Cortex of kidney (tissue), 1 donor: ENCODE data around the gene CEP85.
"Not testable (repeated sequence)": the region's sequence is repeated elsewhere in the genome, so short reads cannot be mapped to it uniquely, and the experiment has no call there.

Experiments used
- DNase-seq: peaks from one replicate; lab custom pipeline; 2025; lab: John Stamatoyannopoulos, UW

Gene CEP85

GRCh38 chr1:26290882-26291261, 56.9 kb downstream of the CEP85 start:
- DNase-seq: no peak

- DNase-seq: no peak
Observed at GRCh38 chr1:26291433-26291832, 57.4 kb downstream of the CEP85 start.

- no peak for DNase-seq
Observed at GRCh38 chr1:26291939-26292338, 57.9 kb downstream of the CEP85 start.

DNA sequence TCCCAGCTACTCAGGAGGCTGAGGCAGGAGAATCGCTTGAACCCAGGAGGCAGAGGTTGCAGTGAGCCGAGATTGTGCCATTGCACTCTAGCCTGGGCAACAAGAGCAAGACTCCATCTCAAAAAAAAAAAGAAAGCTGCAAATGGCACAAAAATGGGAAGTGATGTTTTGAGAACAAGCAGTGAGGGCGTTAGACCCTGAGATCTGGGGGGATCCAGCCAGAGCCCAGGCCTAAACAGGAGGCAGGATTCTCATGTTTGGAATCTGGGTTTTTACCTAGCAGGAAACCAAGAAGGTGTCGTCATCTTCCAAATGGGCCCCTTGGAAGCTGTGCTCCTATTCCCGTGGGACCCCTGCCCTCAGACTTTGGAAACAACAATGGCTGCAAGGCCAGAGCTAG, 58.7 kb downstream of the CEP85 start:
- not testable (repeated sequence) for DNase-seq

DNA sequence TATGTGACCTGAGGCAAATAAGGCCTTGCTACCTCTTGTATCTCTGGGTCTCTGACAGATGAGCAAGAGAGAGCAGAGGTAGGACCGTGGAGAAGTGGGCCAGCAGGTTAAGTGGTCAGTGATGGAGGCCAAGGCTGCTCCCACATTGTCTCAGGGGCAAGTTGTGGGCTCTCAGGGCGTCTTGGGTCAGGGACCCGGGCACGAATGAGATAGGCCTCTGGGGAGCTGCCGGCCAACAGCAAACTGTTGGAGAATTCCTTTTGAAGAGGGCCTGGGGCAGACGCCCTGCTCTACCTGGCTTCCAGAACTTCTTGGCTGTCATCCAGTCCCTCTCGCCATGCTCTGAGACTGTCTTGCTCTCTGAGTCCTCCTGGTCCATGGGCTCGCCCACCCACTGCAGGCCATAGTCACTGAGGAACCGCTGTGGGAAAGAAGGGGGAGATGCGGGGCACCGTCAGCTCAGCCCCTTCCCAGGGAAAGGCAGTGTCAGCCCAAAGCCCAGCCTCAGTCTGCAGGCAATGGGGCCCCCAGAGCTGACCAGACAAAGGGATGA, 60.0 kb downstream of the CEP85 start:
- DNase-seq: no peak

- DNase-seq: no peak
Observed at GRCh38 chr1:26295194-26296138, 61.5 kb downstream of the CEP85 start.

DNA sequence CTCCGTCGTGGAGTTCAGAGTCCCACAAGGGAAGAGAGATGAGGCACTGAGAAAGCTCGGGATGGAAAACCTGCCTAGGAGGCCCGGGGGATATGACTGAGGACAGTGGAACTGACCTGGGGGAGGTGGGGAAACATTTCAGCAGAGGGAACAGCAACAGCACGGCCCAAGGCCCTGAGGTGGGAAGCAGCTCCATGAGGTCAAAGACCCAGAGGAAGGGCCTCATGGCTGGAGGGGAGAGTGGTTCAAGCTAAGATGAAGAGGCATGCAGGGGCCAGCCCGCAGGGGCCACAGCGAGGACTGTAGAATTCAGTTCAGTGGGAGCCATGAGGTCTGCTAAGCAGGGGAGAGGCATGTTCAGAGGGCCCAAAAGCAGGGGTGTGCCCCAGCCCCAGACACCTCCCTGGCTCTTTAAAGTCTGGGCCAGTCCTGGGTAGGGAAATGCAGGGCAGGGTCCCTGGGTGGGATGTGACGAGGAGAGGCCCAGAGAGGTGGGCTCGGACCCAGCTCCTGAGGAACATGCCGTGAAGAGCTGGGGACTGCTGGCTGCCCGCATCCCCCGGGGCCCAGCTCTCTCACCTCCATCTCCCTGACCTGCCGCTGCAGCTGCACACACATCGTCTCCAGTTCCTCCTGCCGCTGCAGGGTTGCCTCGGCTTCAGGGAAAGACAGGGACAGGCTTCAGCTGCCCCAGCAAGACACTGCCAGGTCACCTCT, 62.5 kb downstream of the CEP85 start:
- DNase-seq: no peak

DNA sequence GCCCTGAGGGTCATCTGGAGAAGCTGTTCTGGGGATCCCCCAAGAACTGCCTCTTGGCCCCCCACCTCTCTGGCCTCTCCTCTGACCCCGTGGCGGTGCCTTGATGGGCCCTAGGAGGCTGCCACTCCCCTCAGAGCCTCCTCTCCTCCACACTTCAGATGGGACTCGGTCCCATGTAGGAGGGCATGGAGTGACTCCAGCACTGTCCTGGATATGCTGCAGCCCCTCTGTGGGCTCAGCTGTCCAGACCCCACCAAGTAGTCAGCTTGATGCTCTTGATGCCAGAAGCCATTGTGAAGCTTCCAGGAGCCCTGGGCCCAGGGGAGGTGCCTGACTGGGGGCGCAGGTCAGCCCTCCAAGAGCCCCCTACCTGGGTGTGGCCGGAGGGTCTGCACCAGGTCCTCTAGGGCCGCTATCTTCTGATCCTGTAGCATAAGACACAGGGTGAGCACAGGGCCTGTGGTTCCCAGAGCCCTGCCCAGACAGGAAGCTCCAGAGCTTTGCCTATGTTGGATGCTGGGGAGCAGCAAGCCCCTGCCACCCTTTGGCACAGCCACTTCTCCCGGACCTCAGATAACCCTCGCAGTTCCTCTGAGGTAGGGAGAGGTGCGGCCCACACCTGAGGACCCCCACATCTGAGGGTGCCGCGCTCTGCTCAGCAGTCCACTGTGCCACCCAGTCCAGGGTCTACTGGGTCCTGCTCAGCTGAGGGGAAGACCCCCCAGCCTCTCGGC, 63.2 kb downstream of the CEP85 start:
- no peak for DNase-seq

DNA sequence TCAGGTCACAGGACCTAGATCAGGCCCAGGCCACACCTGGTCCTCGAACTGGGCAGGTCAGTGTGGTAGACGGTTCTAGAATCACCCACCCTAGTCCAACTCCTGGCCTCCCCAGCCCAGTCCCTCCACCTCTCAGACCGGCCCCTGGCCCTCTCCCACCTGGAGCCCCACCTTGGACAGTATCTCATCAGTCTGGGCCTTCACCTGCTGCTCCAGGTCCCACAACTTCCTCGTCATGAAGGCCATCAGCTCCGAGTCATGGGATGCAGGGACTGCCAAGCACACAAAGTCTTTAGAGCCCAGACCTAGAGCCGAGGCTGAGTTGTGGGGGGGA, 63.8 kb downstream of the CEP85 start:
- no peak for DNase-seq

DNA sequence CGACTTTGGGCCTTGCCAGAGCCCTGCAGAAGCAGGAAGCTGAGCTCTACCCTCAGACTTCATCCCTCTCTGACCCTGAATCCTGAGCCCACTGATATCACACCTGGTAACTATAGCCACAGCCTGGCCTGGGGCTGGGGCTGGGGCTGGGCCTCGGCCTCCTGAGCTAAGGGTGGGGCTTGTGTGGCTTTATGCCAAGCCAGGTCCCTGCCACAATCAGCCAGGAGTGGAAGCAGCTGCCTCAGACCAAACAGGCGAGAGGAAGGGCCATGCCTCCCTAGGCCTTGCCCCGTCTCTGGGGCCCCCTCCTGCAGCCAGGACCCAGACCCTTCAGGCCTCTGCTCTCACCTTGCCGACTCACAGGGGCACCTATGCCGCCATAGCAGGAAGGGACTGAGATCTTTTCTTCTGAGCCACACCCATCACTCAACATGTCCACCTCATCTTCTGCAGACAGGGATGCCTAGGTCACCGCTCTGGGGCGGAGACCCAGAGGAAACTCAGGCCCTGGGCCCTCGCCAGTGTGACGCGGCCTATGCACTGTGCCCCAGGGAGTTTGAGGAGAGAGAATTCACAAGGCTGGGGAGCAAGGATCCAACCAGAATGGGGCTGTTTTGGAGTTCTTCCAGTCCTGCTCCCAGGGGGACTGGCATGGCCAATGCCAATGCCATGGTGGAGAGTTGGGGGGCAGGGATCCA, 66.7 kb downstream of the CEP85 start:
- DNase-seq: no peak

DNA sequence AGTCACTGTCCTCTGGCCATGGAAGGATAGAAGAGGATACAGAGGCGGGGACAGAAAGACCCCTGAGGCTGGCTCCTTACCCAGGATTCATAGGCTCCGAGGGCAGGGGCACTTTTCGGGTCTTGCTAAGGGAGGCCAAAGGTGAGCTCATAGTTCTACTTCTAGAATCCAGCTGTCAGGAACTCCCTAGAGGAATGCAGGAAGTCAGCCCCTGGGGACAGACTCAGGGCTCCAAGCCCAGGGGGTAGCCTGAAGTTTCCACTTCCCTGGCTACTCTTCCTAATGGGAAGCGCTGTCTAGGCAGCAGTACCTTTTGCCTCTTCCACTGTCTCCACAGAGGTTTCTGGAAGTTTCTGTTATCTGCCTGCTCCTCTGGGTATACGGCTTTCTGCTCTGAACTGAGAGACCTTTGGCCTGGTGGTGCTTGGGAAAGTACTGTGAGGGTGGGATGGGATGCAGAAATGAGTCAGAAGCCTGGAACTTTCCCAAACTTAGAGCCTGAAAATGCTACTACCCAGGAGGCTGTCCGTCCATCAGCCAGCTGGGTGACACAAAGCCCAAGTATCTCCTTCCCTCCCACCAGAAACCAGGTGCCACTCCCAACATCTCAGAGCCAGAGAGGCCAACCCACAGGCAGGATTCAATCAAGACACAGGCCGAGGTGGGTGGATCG, 68.9 kb downstream of the CEP85 start:
- no peak for DNase-seq

- DNase-seq: no peak
Observed at GRCh38 chr1:26305667-26306289, 71.8 kb downstream of the CEP85 start.

DNA sequence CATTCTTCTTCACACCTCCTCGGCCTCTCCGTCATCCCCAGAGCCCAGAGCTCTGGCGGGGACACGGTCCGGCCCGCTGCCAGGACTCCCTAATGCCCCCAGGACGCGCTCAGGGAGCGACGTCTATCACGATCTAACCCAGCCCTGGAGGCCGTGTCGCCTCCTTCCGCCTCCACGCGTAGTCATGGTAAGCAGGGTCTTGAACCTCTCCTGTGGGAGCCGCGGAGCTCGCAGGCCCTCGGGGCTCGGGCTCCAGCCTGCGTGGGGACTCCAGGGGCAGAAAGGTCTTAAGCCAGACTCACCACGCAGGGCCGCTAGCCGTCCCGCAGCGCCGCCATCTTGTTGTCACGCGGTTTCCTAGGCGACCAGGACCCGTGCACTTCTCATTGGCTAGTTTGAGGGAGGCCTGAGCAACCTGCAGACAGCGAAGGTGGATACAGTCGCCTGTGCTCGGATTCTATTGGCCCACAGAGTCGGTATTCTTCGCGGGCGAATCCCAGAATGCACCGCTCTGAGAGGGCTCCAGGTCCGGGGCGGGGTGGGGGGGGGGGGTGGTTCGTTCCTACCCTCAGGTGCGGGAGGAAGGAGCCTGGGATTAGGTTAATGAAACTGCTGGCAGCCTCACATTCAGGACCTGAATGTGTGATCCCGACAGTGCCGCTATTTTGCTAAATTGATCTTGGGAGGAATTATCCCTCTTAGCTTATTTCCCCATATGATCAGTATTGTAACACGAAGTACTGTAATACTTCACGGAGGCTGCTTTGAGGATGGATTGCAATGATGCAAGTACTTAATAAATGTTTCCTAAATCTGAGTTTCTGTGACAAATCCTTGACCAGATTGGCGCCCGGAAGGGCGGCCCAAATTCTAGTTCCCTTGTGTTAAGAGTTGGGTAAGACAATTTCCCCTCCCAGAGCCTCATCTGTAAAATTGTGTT, 72.6 kb downstream of the CEP85 start, which contains the start of gene UBXN11:
Gene UBXN11, minus strand, starts transcription at position 347 of the 940 bp plus-strand sequence. CDS start 3,753 bp downstream, outside the sequence.
- no peak for DNase-seq

DNA sequence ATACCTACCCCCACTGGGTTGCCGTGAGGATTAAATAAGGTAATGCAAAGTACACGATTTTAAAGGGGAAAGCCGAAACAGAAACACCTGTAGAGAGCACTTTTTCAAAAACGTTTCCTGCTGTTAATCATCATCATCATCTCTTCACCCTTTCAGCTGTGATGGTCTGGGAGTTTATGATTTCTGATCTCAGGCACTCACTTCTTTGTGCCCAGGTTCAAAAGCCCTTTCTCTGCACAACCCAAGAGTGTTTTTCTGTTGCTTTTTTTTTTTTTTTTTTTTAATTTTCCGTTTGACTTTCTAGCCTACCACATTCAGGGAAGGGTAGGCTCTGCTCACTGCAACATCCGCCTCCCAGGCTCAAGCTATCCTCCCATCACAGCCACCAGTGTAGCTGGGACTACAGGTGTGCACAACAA, 73.4 kb downstream of the CEP85 start:
- no peak for DNase-seq

- not testable (repeated sequence) for DNase-seq
Observed at GRCh38 chr1:26307966-26308899, 74.2 kb downstream of the CEP85 start.

GRCh38 chr1:26314501-26314900, 80.5 kb downstream of the CEP85 start:
- no peak for DNase-seq

GRCh38 chr1:26315874-26316850, 82.2 kb downstream of the CEP85 start:
- DNase-seq: no peak
